ENCODE measurements around the gene DLK2.

DLK2 gene

GRCh38 chr6:43445576-43445975 is 9.8 kb downstream of the DLK2 start:
- Histone ChIP-seq H3K27ac (ENCODE audit: low read depth in 2 of 2, low read length in 2 of 2) (no peak overlapping the region), H3K9ac (ENCODE audit: low read depth in 1 of 2, low read length in 2 of 2) (no peak overlapping the region), H3K9me3 (ENCODE audit: control insufficient read depth in 2 of 2, low read length in 2 of 2) (no peaks in the 10 kb centered on the region), H3K27me3 (ENCODE audit: control insufficient read depth in 2 of 2, insufficient read depth in 2 of 2, low read length in 2 of 2) (no peaks in the 10 kb centered on the region), H3K36me3 (ENCODE audit: control insufficient read depth in 2 of 2, insufficient read depth in 2 of 2, low read length in 2 of 2) (peaks cover 58 to 68% of the 10 kb centered on the region in 2 donors), H3K4me1 (ENCODE audit: control insufficient read depth in 2 of 2, insufficient read depth in 2 of 2, low read length in 2 of 2) (no peaks in the 10 kb centered on the region), H3K4me3 (ENCODE audit: low read length in 2 of 2) (no peak overlapping the region)

- Histone ChIP-seq H3K9ac (ENCODE audit: low read depth in 1 of 2, low read length in 2 of 2) (no peak overlapping the region), H3K9me3 (ENCODE audit: control insufficient read depth in 2 of 2, low read length in 2 of 2) (no peaks in the 10 kb centered on the region), H3K4me3 (ENCODE audit: low read length in 2 of 2) (no peak overlapping the region), H3K27ac (ENCODE audit: low read depth in 2 of 2, low read length in 2 of 2) (no peak overlapping the region), H3K4me1 (ENCODE audit: control insufficient read depth in 2 of 2, insufficient read depth in 2 of 2, low read length in 2 of 2) (no peaks in the 10 kb centered on the region), H3K27me3 (ENCODE audit: control insufficient read depth in 2 of 2, insufficient read depth in 2 of 2, low read length in 2 of 2) (no peaks in the 10 kb centered on the region), H3K36me3 (ENCODE audit: control insufficient read depth in 2 of 2, insufficient read depth in 2 of 2, low read length in 2 of 2) (peaks cover 51 to 65% of the 10 kb centered on the region in 2 donors)
Measured at GRCh38 chr6:43444582-43444981, 10.8 kb downstream of the DLK2 start.

GRCh38 chr6:43444036-43444435 is 11.3 kb downstream of the DLK2 start:
- H3K27ac ChIP-seq (ENCODE audit: low read depth in 2 of 2, low read length in 2 of 2), result no peak overlapping the region
- no peaks in the 10 kb centered on the region for H3K4me1 ChIP-seq (ENCODE audit: control insufficient read depth in 2 of 2, insufficient read depth in 2 of 2, low read length in 2 of 2)
- no peaks in the 10 kb centered on the region for H3K9me3 ChIP-seq (ENCODE audit: control insufficient read depth in 2 of 2, low read length in 2 of 2)
- H3K36me3 ChIP-seq (ENCODE audit: control insufficient read depth in 2 of 2, insufficient read depth in 2 of 2, low read length in 2 of 2), result peaks cover 50 to 63% of the 10 kb centered on the region in 2 donors
- H3K9ac ChIP-seq (ENCODE audit: low read depth in 1 of 2, low read length in 2 of 2), result no peak overlapping the region
- no peak overlapping the region for H3K4me3 ChIP-seq (ENCODE audit: low read length in 2 of 2)
- no peaks in the 10 kb centered on the region for H3K27me3 ChIP-seq (ENCODE audit: control insufficient read depth in 2 of 2, insufficient read depth in 2 of 2, low read length in 2 of 2)

GRCh38 chr6:43442935-43443334 is 12.4 kb downstream of the DLK2 start:
- no peak overlapping the region for H3K4me3 ChIP-seq (ENCODE audit: low read length in 2 of 2)
- H3K9me3 ChIP-seq (ENCODE audit: control insufficient read depth in 2 of 2, low read length in 2 of 2), result no peaks in the 10 kb centered on the region
- H3K4me1 ChIP-seq (ENCODE audit: control insufficient read depth in 2 of 2, insufficient read depth in 2 of 2, low read length in 2 of 2), result no peaks in the 10 kb centered on the region
- peaks cover 43 to 58% of the 10 kb centered on the region in 2 donors for H3K36me3 ChIP-seq (ENCODE audit: control insufficient read depth in 2 of 2, insufficient read depth in 2 of 2, low read length in 2 of 2)
- H3K9ac ChIP-seq (ENCODE audit: low read depth in 1 of 2, low read length in 2 of 2), result no peak overlapping the region
- no peaks in the 10 kb centered on the region for H3K27me3 ChIP-seq (ENCODE audit: control insufficient read depth in 2 of 2, insufficient read depth in 2 of 2, low read length in 2 of 2)
- H3K27ac ChIP-seq (ENCODE audit: low read depth in 2 of 2, low read length in 2 of 2), result no peak overlapping the region

- Histone ChIP-seq H3K4me1 (ENCODE audit: control insufficient read depth in 2 of 2, insufficient read depth in 2 of 2, low read length in 2 of 2) (peaks cover 6 to 12% of the 10 kb centered on the region in 2 donors), H3K9me3 (ENCODE audit: control insufficient read depth in 2 of 2, low read length in 2 of 2) (no peaks in the 10 kb centered on the region), H3K36me3 (ENCODE audit: control insufficient read depth in 2 of 2, insufficient read depth in 2 of 2, low read length in 2 of 2) (peaks cover 16 to 40% of the 10 kb centered on the region in 2 donors), H3K4me3 (ENCODE audit: low read length in 2 of 2) (no peak overlapping the region), H3K27ac (ENCODE audit: low read depth in 2 of 2, low read length in 2 of 2) (no peak overlapping the region), H3K27me3 (ENCODE audit: control insufficient read depth in 2 of 2, insufficient read depth in 2 of 2, low read length in 2 of 2) (no peaks in the 10 kb centered on the region), H3K9ac (ENCODE audit: low read depth in 1 of 2, low read length in 2 of 2) (no peak overlapping the region)
Measured at GRCh38 chr6:43437700-43438099, 17.6 kb downstream of the DLK2 start.

GRCh38 chr6:43436577-43437282 is 18.6 kb downstream of the DLK2 start:
- Histone ChIP-seq H3K27ac (ENCODE audit: low read depth in 2 of 2, low read length in 2 of 2) (peak overlapping the region in 1 of 2 donors; percentile 35), H3K4me1 (ENCODE audit: control insufficient read depth in 2 of 2, insufficient read depth in 2 of 2, low read length in 2 of 2) (peaks cover 6 to 12% of the 10 kb centered on the region in 2 donors), H3K36me3 (ENCODE audit: control insufficient read depth in 2 of 2, insufficient read depth in 2 of 2, low read length in 2 of 2) (peaks cover 13 to 44% of the 10 kb centered on the region in 2 donors), H3K9me3 (ENCODE audit: control insufficient read depth in 2 of 2, low read length in 2 of 2) (no peaks in the 10 kb centered on the region), H3K27me3 (ENCODE audit: control insufficient read depth in 2 of 2, insufficient read depth in 2 of 2, low read length in 2 of 2) (no peaks in the 10 kb centered on the region), H3K4me3 (ENCODE audit: low read length in 2 of 2) (no peak overlapping the region), H3K9ac (ENCODE audit: low read depth in 1 of 2, low read length in 2 of 2) (no peak overlapping the region)

- H3K36me3 ChIP-seq (ENCODE audit: control insufficient read depth in 2 of 2, insufficient read depth in 2 of 2, low read length in 2 of 2), result peaks cover 10 to 42% of the 10 kb centered on the region in 2 donors
- peaks cover 6 to 12% of the 10 kb centered on the region in 2 donors for H3K4me1 ChIP-seq (ENCODE audit: control insufficient read depth in 2 of 2, insufficient read depth in 2 of 2, low read length in 2 of 2)
- H3K4me3 ChIP-seq (ENCODE audit: low read length in 2 of 2), result no peak overlapping the region
- peak overlapping the region in 1 of 2 donors; percentile 35 for H3K27ac ChIP-seq (ENCODE audit: low read depth in 2 of 2, low read length in 2 of 2)
- no peaks in the 10 kb centered on the region for H3K9me3 ChIP-seq (ENCODE audit: control insufficient read depth in 2 of 2, low read length in 2 of 2)
- H3K27me3 ChIP-seq (ENCODE audit: control insufficient read depth in 2 of 2, insufficient read depth in 2 of 2, low read length in 2 of 2), result no peaks in the 10 kb centered on the region
- H3K9ac ChIP-seq (ENCODE audit: low read depth in 1 of 2, low read length in 2 of 2), result no peak overlapping the region
Measured at GRCh38 chr6:43435682-43436437, 19.5 kb downstream of the DLK2 start.

GRCh38 chr6:43434943-43435342 is 20.4 kb downstream of the DLK2 start:
- H3K9ac ChIP-seq (ENCODE audit: low read depth in 1 of 2, low read length in 2 of 2), result no peak overlapping the region
- H3K27me3 ChIP-seq (ENCODE audit: control insufficient read depth in 2 of 2, insufficient read depth in 2 of 2, low read length in 2 of 2), result no peaks in the 10 kb centered on the region
- H3K4me3 ChIP-seq (ENCODE audit: low read length in 2 of 2), result no peak overlapping the region
- no peak overlapping the region for H3K27ac ChIP-seq (ENCODE audit: low read depth in 2 of 2, low read length in 2 of 2)
- H3K36me3 ChIP-seq (ENCODE audit: control insufficient read depth in 2 of 2, insufficient read depth in 2 of 2, low read length in 2 of 2), result peaks cover 6 to 38% of the 10 kb centered on the region in 2 donors
- H3K9me3 ChIP-seq (ENCODE audit: control insufficient read depth in 2 of 2, low read length in 2 of 2), result no peaks in the 10 kb centered on the region
- H3K4me1 ChIP-seq (ENCODE audit: control insufficient read depth in 2 of 2, insufficient read depth in 2 of 2, low read length in 2 of 2), result peaks cover 6 to 12% of the 10 kb centered on the region in 2 donors

GRCh38 chr6:43434001-43434840 is 21.1 kb downstream of the DLK2 start:
- H3K27me3 ChIP-seq (ENCODE audit: control insufficient read depth in 2 of 2, insufficient read depth in 2 of 2, low read length in 2 of 2), result no peaks in the 10 kb centered on the region
- peaks cover 6 to 35% of the 10 kb centered on the region in 2 donors for H3K36me3 ChIP-seq (ENCODE audit: control insufficient read depth in 2 of 2, insufficient read depth in 2 of 2, low read length in 2 of 2)
- H3K4me1 ChIP-seq (ENCODE audit: control insufficient read depth in 2 of 2, insufficient read depth in 2 of 2, low read length in 2 of 2), result peaks cover 6 to 12% of the 10 kb centered on the region in 2 donors
- H3K9ac ChIP-seq (ENCODE audit: low read depth in 1 of 2, low read length in 2 of 2), result no peak overlapping the region
- no peak overlapping the region for H3K27ac ChIP-seq (ENCODE audit: low read depth in 2 of 2, low read length in 2 of 2)
- no peaks in the 10 kb centered on the region for H3K9me3 ChIP-seq (ENCODE audit: control insufficient read depth in 2 of 2, low read length in 2 of 2)
- H3K4me3 ChIP-seq (ENCODE audit: low read length in 2 of 2), result no peak overlapping the region
